Stimulated activated naive CD8-positive, alpha-beta T cell treated with anti-CD3 and anti-CD28 coated beads, Interleukin-15, Interleukin-2, amounts not matched to agents 100 U/mL and 50 U/mL, for 24 hours (primary cell): ENCODE results near the gene NKAPL.
A peak's percentile ranks its signal among the peaks of the same experiment; 100 is the strongest.

Experiments used
- ATAC-seq: fragments of 150-1000 bp; cut with Tn5 transposase; one replicate; pipeline ENCODE4 v1.10.0; 2021
- DNase-seq: peaks from one replicate; pipeline ENCODE4 v3.0.0; 2021

The NKAPL gene

GRCh38 chr6:28258877-28259777, at the start of gene NKAPL:
Gene NKAPL (plus strand): TSS chr6:28259297. CDS start chr6:28259372, 75 bp downstream.
- DNase-seq (peak; percentile 68), ATAC-seq (no peak)

- no peak for ATAC-seq
Measured at GRCh38 chr6:28209753-28210535, 49.2 kb upstream of the NKAPL start.

GRCh38 chr6:28211840-28212509, 47.1 kb upstream of the NKAPL start:
- ATAC-seq, result no peak

More at GRCh38 chr6:28209753-28210535, 49.2 kb upstream of the NKAPL start:
- DNase-seq, result no peak

GRCh38 chr6:28212510-28213212, 46.4 kb upstream of the NKAPL start:
- peak; percentile 73 for DNase-seq
- peak; percentile 89 for ATAC-seq

More at GRCh38 chr6:28211840-28212509, 47.1 kb upstream of the NKAPL start:
- peak; percentile 10 for DNase-seq

- DNase-seq, result no peak
- ATAC-seq, result no peak
Measured at GRCh38 chr6:28213213-28213523, 45.9 kb upstream of the NKAPL start.

- DNase-seq (no peak), ATAC-seq (no peak)
Measured at GRCh38 chr6:28215425-28215824, 43.7 kb upstream of the NKAPL start.

GRCh38 chr6:28217890-28218289, 41.2 kb upstream of the NKAPL start:
- DNase-seq, result no peak
- ATAC-seq, result no peak

- peak; percentile 63 for DNase-seq
- ATAC-seq, result peak; percentile 80
Measured at GRCh38 chr6:28218312-28219248, 40.5 kb upstream of the NKAPL start.

- DNase-seq, result no peak
- ATAC-seq, result no peak
Measured at GRCh38 chr6:28220257-28221133, 38.6 kb upstream of the NKAPL start.

GRCh38 chr6:28224131-28225055, 34.7 kb upstream of the NKAPL start:
- ATAC-seq (no peak), DNase-seq (no peak)

GRCh38 chr6:28225056-28225834, 33.9 kb upstream of the NKAPL start, which contains the start of gene ZSCAN9:
Gene ZSCAN9 (plus strand): TSS chr6:28225275. CDS start chr6:28227085, 1,810 bp downstream.
- ATAC-seq, result peak; percentile 69
- peak; percentile 64 for DNase-seq

GRCh38 chr6:28226460-28226859, 32.6 kb upstream of the NKAPL start:
- DNase-seq (no peak), ATAC-seq (no peak)

GRCh38 chr6:28232785-28233184, 26.3 kb upstream of the NKAPL start:
- ATAC-seq (no peak), DNase-seq (no peak)

- DNase-seq (no peak), ATAC-seq (no peak)
Measured at GRCh38 chr6:28235912-28236452, 23.1 kb upstream of the NKAPL start.

GRCh38 chr6:28239636-28240035, 19.5 kb upstream of the NKAPL start:
- no peak for DNase-seq
- no peak for ATAC-seq

GRCh38 chr6:28240471-28240870, 18.6 kb upstream of the NKAPL start:
- ATAC-seq (no peak), DNase-seq (no peak)

GRCh38 chr6:28243946-28244345, 15.2 kb upstream of the NKAPL start:
- DNase-seq, result no peak
- no peak for ATAC-seq
